NCI-H2029 treated with DMSO at 0.1 percent for 48 hours (cell line): ENCODE data around the gene EEF1E1.

Experiments
- DNase-seq: peaks from one replicate; lab custom pipeline; 2025; lab: John Stamatoyannopoulos, UW

Gene EEF1E1

DNA sequence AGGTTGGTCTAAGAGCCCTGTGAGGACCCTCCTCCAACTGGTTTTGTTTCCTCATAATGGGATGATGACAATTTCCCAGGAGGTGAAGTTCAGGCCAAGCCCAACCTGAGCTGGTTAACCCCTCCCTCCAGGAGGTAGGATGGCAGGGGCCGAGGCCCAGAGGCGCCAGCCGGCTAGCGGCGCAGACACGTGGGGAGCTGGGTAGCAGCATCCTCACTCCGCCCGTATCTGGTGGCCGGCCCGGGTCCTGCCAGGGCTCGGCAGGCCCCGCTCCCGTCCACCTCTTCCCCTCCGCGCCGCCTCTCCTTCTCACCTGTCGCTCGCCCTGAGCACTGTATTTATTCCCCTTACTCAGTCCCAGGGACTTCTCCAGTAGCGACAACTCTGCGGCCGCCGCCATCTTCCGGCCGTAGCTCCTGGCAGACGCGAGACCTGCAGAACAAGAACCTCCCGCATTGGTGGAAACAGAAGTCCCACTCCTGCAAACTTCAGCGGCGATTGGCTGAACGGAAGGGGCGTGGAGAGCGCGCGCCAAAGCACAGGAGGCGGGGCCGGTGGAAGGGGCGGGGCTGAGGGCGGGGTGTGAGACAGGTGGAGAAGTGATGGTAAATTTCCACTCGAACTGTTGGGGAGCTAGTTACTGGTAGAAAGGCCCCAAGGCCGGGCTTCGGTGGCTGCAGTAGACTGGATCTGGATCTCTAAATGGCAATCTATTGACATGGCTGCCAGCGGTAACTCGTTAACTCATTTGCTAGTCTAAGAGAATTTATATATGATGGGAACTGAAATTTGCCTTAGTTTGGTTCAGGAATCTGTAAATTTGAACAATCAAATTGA, at the start of gene EEF1E1:
Gene EEF1E1, minus strand, starts transcription at position 427 of the 837 bp plus-strand sequence. Its CDS starts 27 bp downstream, at position 400.
- peak; percentile 99 for DNase-seq

DNA sequence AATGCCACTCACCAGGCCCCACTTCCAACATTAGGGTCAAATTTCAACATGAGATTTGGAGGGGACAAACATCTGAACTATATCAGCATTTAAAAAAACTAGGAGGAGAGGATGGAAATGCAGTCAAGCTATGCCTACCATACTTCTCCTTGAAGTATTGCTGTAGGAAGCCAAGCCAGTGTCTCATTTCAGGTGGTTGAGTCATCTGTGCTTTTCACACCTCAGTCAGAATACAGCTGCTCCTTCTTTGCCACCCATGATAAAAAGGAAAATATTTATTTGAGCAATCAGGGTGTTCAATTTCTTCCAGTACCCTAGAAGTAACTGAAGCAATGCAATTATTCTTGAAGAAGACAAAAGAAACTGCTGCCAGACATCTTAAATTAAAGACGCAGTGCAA, 47.0 kb upstream of the EEF1E1 start:
- DNase-seq, result no peak

DNA sequence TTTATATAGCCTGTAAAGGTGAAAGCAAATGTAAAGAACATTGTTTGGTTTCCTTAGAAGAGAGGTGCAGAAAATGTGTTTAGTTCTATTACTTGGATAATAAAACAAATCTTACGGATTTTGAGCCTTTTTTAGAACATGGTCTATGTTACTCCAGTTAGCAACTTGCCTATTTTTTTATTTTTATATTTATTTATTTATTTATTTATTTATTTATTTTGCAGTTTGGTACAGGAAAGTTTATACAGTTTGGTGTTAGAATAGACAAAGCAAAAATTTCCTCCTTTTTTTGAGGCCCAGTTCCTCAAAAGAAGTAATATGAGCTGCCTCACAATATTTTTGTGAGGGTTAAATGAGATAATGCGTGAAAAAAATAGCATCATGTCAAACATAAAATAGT, 41.6 kb upstream of the EEF1E1 start:
- DNase-seq, result no peak

DNA sequence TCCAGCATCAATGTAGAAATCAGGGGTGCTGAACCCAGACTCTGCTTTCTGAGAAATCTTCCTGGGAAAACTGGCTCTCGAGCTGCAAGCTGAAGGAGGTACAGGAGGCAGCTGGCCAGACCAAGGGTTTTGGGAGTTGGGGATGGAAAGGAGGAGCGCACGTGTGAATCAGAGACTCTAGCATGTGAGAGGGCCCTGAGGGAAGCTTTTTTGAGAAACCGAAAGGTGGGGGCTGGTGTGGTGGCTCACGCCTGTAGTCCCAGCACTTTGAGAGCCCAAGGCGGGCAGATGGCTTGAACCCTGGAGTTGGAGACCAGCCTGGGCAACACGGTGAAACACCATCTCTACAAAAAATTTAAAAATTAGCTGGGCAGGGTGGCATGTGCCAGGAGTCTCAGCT, 37.1 kb upstream of the EEF1E1 start:
- no peak for DNase-seq

DNA sequence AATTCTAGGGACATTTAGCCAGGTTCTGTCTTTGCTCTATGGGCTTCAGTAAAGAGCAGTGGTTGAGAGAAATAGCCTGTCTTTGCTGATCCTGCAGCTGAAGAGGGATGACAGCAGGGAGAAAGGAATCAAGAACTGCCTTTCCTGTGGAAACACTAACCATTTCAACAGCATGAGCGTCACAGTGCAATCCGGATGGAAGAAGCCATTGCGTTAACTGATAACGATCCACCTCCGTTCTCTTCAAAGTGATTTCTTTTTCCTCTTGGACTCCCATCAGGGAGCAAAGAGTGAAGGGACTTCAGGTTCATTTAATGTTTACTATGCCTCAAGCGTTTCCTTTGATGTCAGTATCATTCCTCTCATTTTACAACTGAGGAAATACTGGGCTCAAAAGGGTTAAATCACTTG, 35.2 kb upstream of the EEF1E1 start:
- DNase-seq, result no peak

DNA sequence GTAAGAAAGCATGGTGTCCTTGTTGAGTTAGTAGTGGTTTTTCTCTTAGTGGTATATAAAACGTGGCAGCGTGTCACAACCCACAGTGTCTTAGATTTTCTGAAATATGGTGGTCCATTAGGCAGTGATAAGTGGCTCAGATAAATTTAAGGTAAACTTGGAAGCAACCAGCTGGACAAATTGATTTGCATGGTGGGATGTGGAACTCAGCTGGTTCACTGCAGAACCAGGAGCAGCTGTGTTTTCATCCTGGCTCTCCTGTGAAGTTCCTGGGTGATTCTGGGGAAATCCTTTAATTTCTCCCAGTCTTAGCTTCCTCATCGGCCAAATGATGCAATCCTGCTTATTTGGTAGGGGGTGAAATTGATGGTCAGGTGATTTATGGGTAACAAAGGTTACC, 32.9 kb upstream of the EEF1E1 start:
- DNase-seq, result no peak

DNA sequence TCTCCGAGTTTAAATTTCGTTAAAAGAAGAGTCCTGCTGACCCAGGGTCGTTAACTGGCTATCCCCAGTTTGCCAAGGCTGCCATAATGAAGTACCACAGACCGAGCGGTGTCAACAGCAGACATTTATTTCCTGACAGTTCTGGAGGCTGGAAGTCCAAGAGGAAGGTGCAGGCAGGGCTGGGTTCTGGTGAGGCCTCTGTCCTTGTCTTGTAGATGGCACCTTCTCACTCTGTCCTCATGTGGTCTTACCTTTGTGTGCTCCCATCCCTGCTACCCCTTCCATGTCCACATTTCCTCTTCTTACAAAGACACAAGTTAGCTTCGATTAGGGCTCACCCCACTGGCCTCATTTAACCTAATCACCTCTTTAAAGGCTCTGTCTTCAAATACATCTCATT, 29.8 kb upstream of the EEF1E1 start:
- DNase-seq, result no peak

DNA sequence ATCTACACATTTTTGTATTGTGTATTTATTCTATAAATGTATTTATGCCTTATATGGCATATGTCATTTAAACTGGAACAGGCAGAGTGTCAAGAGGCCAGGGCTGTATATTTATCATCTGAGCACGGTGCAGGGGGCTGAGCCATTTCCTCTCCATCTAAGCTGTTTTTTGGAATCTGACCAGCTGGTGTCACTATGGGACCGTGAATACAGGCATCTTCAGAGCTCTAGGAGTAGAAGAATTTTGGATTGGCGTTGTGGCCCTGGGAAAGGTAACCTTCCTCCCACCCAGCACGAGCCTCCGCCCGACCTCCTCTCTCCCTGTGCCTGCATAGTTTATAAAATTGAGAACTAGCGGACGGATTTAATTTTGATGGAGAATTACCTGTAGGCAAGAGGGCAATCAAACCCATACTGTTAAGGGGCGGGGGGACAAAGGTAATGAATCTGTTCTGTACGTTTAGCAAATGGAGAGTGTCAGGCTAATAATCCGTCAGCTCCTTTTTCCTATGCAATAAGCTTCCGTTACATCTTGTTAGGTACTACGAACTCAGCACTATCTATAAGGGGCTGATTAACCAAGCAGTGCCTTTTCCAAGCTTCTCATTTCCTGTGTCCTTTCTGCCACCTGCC, 29.0 kb upstream of the EEF1E1 start:
- DNase-seq, result peak; percentile 77

DNA sequence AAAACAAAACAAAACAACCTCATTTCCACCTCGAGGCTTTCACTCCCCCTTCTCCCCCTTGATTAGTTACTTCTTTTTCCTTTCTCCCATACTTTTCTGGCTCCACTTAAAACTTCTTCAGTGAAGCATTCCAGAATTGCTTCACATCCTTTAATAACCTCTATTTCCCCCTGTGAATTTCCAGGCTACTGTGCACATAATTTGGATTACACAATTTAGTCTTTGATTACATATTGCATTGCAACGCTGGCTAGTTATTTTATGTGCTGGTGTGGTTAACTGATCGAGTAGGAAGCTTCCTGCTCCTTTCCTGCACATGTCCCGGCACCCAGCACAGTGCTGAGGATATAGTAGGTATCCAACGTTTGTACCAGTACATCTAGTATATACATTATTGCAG, 28.1 kb upstream of the EEF1E1 start:
- DNase-seq, result no peak

DNA sequence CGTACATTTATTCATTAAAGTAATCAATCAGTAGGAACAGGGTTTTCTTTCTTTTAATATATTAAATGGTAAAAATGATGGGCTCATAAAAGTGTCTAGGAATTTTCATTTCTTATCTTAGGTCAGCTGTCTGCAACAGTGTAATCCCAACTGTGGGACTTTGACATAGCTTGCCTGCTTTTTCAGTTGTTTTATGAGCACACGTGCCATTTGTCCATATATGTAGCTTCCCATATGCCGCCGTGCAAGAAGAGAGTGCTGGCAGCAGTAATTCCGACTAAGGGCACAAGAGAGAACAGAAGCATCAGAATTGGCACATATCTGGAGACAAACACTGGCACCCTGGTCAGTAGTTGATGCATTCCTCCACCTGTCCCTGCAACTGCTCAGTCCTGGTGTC, 20.9 kb upstream of the EEF1E1 start:
- DNase-seq, result no peak

DNA sequence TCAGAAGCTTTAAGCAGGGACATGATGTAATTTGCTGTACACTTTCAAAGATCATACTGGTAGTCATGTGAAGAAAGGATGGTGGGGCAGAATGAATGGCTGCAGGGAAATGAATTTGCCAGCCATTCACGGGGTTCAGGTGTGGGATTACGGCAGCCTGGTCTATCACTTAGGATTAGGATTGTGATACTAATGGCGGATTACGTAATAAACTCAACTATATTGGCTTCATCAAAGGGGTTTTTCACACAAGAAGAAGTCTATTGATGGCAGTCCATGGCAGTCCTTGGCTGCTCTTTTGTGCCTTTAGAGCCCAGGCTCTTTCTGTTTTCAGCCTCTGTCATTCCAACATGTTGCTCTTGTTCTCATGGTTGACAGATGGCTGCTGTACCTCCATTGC, 12.6 kb upstream of the EEF1E1 start:
- DNase-seq, result no peak

DNA sequence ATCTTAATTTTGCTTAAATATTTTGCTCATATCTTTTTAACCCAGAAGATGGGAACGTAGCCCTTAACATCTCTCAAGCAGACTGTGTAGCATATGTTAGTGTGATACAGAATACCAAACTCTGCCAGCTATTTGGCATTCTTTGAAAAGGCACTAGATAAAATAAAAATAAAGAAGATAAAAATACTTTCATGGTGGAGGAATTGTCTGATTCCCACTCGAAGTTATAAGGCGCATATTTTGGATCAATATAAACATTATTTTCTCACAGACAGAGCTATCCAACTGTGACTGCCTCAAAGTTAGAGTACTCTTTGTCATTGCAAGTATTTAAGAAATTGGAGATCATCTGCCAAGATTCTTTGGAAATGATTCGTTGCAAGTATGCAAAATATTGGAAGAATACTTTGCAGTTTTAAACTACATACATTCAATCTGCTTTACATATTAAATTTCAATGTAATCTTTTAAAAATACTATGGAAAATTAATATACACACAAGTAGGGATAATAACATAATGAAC, 10.8 kb upstream of the EEF1E1 start:
- no peak for DNase-seq

DNA sequence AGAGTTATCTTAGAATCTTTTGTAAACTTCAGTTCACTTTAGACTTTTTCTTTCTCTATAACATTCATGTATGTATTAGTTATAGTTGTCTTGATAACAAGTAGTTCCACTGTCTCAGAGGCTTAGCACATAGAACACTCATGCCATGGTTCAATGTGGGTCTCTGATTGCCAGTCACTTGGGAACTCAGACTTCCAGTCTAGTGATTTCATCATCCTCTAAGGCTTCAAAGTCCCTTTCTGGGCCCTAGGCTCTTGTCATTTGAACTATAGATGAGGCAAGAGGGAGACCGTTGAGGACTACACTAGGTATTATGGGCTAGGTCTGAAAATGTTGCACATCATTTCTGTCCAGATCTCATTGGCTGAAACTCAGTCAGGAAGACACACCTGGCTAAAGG, 8.4 kb upstream of the EEF1E1 start:
- no peak for DNase-seq

DNA sequence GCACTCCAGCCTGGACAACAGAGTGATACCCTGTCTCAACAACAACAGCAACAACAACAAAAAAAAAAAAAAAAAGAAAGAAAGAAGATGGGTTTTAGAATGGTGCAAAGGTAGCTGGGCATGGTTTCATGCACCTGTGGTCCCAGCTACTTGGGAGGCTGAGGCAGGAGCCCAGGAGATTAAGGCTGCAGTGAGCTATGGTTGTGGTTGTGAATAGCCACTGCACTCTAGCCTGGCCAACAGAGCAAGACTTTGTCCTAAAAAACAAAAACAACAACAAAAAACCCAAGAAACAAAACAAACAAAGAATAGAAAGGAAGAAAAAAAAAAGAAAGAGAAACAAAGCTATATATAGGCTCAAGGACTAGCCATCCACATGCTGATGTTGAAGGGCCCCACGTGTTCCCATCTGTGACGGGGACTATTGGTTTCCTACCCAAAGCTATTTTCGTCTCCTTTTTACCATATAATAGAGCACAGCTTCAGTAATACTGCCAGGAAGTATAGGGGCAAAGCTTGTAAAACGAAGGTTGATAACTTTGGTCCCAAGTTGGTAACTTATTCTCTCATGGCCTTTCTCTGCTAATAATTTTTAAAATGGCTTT, 7.9 kb upstream of the EEF1E1 start:
- no peak for DNase-seq

DNA sequence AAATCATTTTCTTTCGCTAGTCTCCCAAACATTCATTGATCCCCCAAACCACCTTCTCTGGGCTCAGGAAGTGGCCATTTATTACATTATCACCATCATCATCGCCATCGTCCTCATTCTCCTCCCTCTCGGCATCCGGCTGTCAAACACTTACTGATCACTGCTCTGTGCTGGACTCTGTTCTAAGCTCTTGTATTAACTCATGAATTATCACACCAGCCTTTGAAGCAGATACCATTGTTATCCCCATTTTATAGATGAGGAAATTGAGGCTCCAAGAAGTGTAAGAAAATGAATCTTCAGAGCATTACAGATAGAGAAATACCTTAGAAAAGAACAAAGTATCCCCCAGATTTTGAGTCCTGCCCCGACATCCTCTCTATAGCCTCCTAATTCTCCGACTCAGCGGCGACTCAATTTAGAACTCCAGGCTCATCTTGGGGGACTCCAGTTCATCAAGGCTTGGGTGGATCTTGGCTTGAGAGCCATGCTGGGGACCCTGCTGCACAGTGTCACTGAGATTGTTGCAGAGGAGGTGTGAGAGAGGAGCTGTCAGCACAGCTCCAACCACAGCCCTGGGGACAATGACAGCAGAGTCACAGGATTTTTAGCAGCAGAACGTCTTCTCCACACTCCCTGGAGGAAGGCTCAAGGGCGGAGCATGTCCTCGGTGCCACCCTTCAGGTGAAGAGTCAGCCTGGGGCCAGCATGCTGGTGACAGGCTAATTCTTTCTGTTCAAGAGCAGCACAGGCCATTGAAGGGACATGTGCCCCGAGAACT, 6.6 kb upstream of the EEF1E1 start:
- DNase-seq, result no peak

DNA sequence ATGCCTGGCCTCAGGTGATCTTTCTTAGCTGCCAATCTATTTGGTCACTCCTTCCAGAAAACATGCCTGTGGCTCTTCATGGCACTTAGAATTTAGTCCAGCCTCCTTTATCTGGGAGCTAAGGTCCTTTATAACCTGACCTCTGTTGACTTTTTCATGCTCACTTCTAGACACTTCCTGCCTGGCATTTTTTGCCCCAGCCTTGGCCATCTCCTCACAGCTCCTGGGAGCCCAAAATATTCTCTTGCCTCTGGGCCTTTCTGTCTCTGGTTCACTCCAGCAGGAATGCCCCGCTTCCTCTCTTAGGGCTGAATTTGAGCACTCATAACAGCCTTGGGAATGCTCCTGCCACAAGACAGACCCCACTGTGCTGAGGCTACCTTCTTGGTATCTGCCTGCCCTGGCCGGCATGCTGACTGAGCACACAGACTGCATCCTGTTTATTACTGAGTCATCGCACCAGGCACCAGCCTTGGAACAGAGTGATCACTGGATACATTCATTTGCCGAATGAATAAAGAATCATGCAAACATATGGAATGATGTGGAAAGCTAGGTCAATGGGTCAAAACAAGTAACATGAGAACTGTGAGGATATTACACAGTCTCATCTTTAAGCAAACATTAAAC, 5.8 kb upstream of the EEF1E1 start:
- DNase-seq, result no peak

DNA sequence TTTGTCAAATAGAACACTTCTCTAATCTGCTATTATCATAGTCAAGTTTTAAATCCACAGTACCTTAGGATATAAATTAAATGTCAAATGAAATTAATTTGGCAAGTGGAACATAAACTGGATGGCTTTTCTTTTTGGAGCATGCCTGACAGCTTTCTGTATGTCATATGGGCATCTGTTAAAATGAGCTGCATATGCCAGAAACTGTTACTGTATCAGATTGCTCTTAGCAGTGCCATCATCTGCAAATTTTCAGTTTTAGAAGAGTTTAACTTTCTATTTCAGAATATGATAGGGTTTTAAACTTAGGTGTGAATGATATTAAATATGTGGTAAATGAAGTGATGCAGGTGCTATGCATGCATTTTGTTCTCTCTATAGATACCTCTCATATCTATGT, 3.4 kb upstream of the EEF1E1 start:
- no peak for DNase-seq

DNA sequence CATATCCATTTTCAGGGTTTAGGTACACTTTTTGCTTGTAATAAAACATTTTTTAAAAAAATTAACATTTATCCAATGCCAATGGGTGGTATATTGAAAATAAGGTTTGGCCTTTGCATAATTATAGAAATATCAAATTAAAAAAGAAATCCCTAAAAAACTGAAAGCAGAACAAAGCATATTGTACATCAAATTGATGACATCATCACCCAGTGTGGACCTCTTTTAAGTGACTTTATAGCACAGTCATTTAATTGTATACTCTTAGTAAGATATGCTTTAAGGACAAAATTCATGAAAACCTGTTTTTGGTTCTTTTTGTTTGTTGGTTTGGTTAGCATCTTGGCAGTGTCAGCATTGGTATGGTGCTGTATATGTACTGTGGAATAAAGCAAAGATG, 1.4 kb upstream of the EEF1E1 start:
- no peak for DNase-seq

DNA sequence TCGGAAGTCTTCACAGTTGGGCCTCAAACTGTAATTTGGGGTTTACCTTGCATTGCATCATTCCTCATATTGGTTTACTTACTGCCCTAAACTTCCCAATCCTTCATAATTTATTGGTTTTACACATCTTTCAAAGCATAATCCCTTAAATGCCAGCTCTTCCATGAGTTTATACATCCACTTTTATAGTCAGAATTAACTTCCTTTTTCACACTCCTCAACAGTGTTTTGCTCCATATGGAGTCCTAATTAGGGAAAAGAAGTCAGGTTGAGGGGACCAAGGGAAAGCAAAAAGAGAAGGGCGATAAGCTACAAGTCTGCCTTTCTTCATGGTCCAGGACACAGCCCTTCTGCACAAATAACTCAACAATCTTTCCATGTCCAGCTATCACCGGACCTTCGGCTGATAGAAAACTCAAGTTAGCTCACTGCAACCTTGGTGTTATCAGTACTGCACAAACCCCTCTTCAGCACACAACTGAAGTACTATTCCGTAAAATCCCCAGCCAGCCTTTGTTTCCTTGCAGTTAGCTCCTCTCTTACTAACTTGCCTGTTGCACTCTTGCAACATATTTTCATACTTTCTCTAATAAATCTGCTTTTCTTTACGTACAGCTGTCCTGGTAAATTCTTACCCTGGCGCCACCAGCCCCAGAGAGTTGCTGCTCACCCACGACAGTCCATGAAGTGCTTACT, 2.0 kb downstream of the EEF1E1 start:
- no peak for DNase-seq

DNA sequence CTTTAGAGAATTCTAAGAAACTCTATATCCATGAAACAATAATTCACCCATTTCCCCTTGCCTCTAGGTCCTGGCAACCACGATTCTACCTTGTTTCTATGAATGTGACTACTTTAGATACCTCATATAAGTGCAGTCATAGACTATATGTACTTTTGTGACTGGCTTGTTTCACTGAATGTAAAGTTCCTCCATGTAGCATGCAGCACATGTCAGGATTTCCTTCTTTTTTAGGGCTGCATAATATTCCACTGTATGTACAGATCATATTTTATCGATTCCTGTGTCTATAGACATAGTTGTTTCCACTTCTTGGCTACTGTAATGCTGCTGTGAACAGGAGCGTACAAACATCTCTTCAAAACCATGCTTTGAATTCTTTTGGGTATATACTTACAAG, 11.7 kb downstream of the EEF1E1 start:
- DNase-seq, result no peak

DNA sequence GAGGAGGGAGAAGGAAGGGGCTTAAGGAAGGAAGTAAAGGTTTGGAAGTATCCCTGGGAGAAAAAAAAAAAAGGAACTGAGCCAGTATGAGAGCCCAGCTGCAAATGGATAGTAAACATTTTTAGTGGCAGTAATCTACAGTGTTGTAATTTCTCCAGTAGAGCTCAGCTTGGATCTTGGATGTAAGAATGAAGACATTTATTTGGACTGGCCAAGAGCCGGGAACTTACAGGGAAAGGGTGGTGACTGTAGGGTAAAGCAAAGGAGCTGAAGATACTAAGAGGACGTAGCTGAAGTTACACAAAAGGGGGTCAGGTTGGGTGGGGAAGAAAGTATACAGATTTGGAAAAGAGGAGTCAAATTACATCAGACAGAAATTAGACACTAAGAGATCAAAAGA, 13.5 kb downstream of the EEF1E1 start:
- no peak for DNase-seq
